ENCODE data around the gene C2orf68. TPM values are rescaled to one million over a fixed set of nuclear protein-coding genes. Genes with fewer than 3 reads are reported as not detected.

C2orf68 gene
- total RNA-seq, 1 donor: 22.2 TPM

Small RNA genes lying within 50 kb of the gene (small RNA-seq; reads per million reads assigned to genes)
- gene RN7SL126P: not detected

Other genes with a start within 250 kb of the C2orf68 start
- 131 and 144 TPM in 2 replicates for gene CAPG, start 201.7 kb downstream of the C2orf68 start, total RNA-seq (ENCODE audit: low replicate concordance)
- gene SH2D6, start 193.4 kb downstream of the C2orf68 start, total RNA-seq (ENCODE audit: low replicate concordance): 0.27 TPM in 1 of 2 replicates, not detected in the other
- gene MAT2A, start 72.9 kb downstream of the C2orf68 start, total RNA-seq (ENCODE audit: low replicate concordance): 161 and 179 TPM in 2 replicates
- gene GGCX, start 50.6 kb downstream of the C2orf68 start, total RNA-seq (ENCODE audit: low replicate concordance): 26.7 and 43.3 TPM in 2 replicates
- gene VAMP8, start 34.5 kb downstream of the C2orf68 start, total RNA-seq (ENCODE audit: low replicate concordance): 0.54 and 1.7 TPM in 2 replicates
- gene VAMP5, start 27.6 kb downstream of the C2orf68 start, total RNA-seq (ENCODE audit: low replicate concordance): 33.8 and 56.2 TPM in 2 replicates
- gene RNF181, start 16.3 kb downstream of the C2orf68 start, total RNA-seq (ENCODE audit: low replicate concordance): 86.7 and 213 TPM in 2 replicates
- 7.4 and 8.6 TPM in 2 replicates for gene TMEM150A, start 9.4 kb downstream of the C2orf68 start, total RNA-seq (ENCODE audit: low replicate concordance)
- gene USP39, start 4.1 kb upstream of the C2orf68 start, total RNA-seq (ENCODE audit: low replicate concordance): 45.6 and 251 TPM in 2 replicates
- gene SFTPB, start 56.1 kb upstream of the C2orf68 start, total RNA-seq (ENCODE audit: low replicate concordance): 0.09 TPM in 1 of 2 replicates, not detected in the other
- not detected in 2 replicates for gene GNLY, start 82.3 kb upstream of the C2orf68 start, total RNA-seq (ENCODE audit: low replicate concordance)
- gene ATOH8, start 141.9 kb upstream of the C2orf68 start, total RNA-seq (ENCODE audit: low replicate concordance): 17.0 and 22.0 TPM in 2 replicates

All from fibroblast of the aortic adventitia (primary cell).